Esophagus squamous epithelium (tissue), 5 donors: ENCODE measurements around the gene MYBPC1. TPM values are rescaled to one million over a fixed set of nuclear protein-coding genes. Genes with fewer than 3 reads are reported as not detected.

Source experiments
- DNase-seq: peaks from one replicate; lab custom pipeline; 2025; lab: John Stamatoyannopoulos, UW
- H3K27ac ChIP-seq, 4 donors: fragments of 200-600 bp; sonication (generic); one replicate each; pipeline ENCODE4 v1.5.1; 2016 to 2019; ENCODE audit warnings: mild to moderate bottlenecking in 1 of 4
- H3K27me3 ChIP-seq, 4 donors: fragments of 200-600 bp; sonication (generic); 1 replicate in 3 of 4; 2 replicates in 1 of 4; pipeline versions ENCODE4 v1.5.1 to v1.6.0; 2017 to 2021; ENCODE audit warnings: antibody characterized with exemption in 1 of 4
- H3K36me3 ChIP-seq, 3 donors: fragments of 200-600 bp; sonication (generic); one replicate each; pipeline ENCODE4 v1.5.1; 2016 to 2019
- H3K4me1 ChIP-seq, 3 donors: fragments of 200-600 bp; sonication (generic); one replicate each; pipeline ENCODE4 v1.5.1; 2017 to 2019
- H3K4me3 ChIP-seq, 4 donors: fragments of 200-600 bp; sonication (generic); 1 replicate in 3 of 4; 2 replicates in 1 of 4; pipeline ENCODE4 v1.5.1; 2016 to 2019; ENCODE audit warnings: mild to moderate bottlenecking in 2 of 4, moderate library complexity in 1 of 4
- H3K9me3 ChIP-seq, 3 donors: fragments of 200-600 bp; sonication (generic); one replicate each; pipeline ENCODE4 v1.5.1; 2016 to 2019
- CTCF ChIP-seq, 6 experiments: fragments of 450-650 bp in 4 of 6; fragments of 200-600 bp in 2 of 6; sonication (generic) in 2 of 6; IDR thresholded peaks; one replicate each; pipeline ENCODE4 v1.5.1; 2016 to 2019; ENCODE audit warnings: antibody characterized with exemption in 6 of 6, mild to moderate bottlenecking in 4 of 6, moderate library complexity in 4 of 6
- POLR2A ChIP-seq, 4 donors: fragments of 450-650 bp; IDR thresholded peaks; one replicate each; pipeline ENCODE4 v1.6.1; 2017; ENCODE audit warnings: antibody characterized with exemption in 4 of 4, mild to moderate bottlenecking in 4 of 4, moderate library complexity in 3 of 4
- WGBS, 2 donors: methylation state at CpG; one replicate each; pipeline ENCODE4 v1.1.5; 2018; 5-methylcytosine and 5-hydroxymethylcytosine counted together
- intact Hi-C: fragments of 100-400 bp; cut with DNase I; formaldehyde crosslinking; loops from one replicate; pipeline ENCODE4 v1.15.0; 2022
- total RNA-seq, 4 donors: library from RNA; depleted of rRNA; stranded (reverse); fragments of >200 nt; gene quantifications; one replicate each; pipeline ENCODE4 v1.1.0, GENCODE V29; 2016
- donor health status: DM: yes; HTN: yes; CAD: no.

Gene MYBPC1
- total RNA-seq, 4 donors from 2014 or later = not detected

GRCh38 chr12:101663298-101663697, 68.5 kb downstream of the MYBPC1 start:
- Histone ChIP-seq H3K4me3 (no peak overlapping the region), H3K27me3 (peaks cover 0 to 8% (median 0%) of the 10 kb centered on the region in 4 donors), H3K36me3 (no peaks in the 10 kb centered on the region), H3K27ac (no peak overlapping the region), H3K9me3 (no peaks in the 10 kb centered on the region), H3K4me1 (no peaks in the 10 kb centered on the region)
- TF ChIP-seq POLR2A (IDR thresholded peaks at IDR 0.05) (no peak), CTCF (IDR thresholded peaks at IDR 0.05) (no peak)
- intact Hi-C loops = no loop called here
- WGBS, 2 donors = 79 to 82% methylated on average over 6 of the region's 6 CpGs
- no peak for DNase-seq

GRCh38 chr12:101664992-101665391, 70.2 kb downstream of the MYBPC1 start:
- no peak overlapping the region for H3K27ac ChIP-seq
- TF ChIP-seq POLR2A (IDR thresholded peaks at IDR 0.05) (no peak), CTCF (IDR thresholded peaks at IDR 0.05) (no peak)
- DNase-seq = no peak
- H3K9me3 ChIP-seq = no peaks in the 10 kb centered on the region
- no peak overlapping the region for H3K4me3 ChIP-seq
- H3K36me3 ChIP-seq = no peaks in the 10 kb centered on the region
- peaks cover 0 to 8% (median 0%) of the 10 kb centered on the region in 4 donors for H3K27me3 ChIP-seq
- WGBS, 2 donors = 77 to 82% methylated on average over 7 of the region's 7 CpGs
- intact Hi-C loops = no loop called here
- no peaks in the 10 kb centered on the region for H3K4me1 ChIP-seq

DNA sequence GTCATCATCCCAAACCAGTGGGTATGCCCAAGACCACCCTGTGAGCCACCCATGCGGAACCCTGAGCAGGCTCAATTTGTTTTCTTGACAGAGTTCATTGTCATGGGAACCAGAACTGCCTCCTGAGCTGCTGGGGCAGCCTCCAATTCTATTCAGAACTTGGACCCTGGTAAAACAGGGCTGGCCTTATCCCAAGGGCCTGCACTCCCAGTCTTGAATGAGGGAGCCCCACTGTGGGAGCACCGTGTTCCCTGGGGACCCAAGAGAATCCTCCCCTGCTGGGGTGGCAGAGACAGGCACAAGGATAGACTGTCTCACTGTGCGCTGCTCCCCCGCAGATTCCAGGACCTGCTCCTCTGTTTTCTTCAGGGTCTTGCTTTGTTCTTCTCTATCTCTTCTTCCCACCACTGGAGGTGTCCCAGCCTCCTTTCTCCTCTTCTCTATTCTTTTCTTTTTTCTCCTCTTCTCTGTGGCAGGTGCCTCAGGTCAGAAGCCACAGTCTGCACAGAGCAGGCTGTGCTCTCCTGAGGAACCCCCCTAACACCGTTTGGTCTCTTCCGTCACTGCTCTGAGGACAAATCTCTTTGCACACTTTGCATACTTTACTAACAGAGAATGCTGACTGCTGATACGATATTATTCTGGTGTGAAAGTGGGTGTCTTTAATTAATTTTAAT, 71.4 kb downstream of the MYBPC1 start:
- H3K36me3 ChIP-seq = no peaks in the 10 kb centered on the region
- intact Hi-C loops = no loop called here
- TF ChIP-seq POLR2A (IDR thresholded peaks at IDR 0.05) (no peak), CTCF (IDR thresholded peaks at IDR 0.05) (no peak)
- DNase-seq = no peak
- H3K4me1 ChIP-seq = no peaks in the 10 kb centered on the region
- WGBS, 2 donors = 69 to 80% methylated on average over 6 of the region's 7 CpGs
- H3K9me3 ChIP-seq = no peaks in the 10 kb centered on the region
- H3K27ac ChIP-seq = no peak overlapping the region
- H3K27me3 ChIP-seq = peaks cover 0 to 8% (median 0%) of the 10 kb centered on the region in 4 donors
- H3K4me3 ChIP-seq = no peak overlapping the region

DNA sequence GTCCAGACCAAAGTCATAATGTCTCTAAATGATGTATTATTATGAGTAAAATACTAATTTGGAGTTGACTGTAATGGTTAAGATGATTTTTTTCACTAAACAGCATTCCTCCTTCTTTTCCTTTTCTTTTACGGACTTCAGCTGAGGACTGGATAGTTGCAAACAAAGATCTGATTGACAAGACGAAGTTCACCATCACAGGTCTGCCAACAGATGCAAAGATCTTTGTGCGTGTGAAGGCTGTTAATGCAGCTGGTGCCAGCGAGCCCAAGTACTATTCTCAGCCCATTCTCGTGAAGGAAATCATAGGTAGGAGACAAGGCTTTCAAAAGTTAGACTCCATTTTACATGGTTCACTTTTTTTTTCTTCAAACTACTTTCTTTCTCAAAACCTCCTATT, 72.8 kb downstream of the MYBPC1 start:
- intact Hi-C loops = no loop called here
- no peak for DNase-seq
- H3K27ac ChIP-seq = no peak overlapping the region
- H3K9me3 ChIP-seq = no peaks in the 10 kb centered on the region
- H3K27me3 ChIP-seq = peaks cover 0 to 8% (median 0%) of the 10 kb centered on the region in 4 donors
- no peak overlapping the region for H3K4me3 ChIP-seq
- TF ChIP-seq POLR2A (IDR thresholded peaks at IDR 0.05) (no peak), CTCF (IDR thresholded peaks at IDR 0.05) (no peak)
- peaks cover 0 to 5% (median 0%) of the 10 kb centered on the region in 3 donors for H3K4me1 ChIP-seq
- WGBS, 2 donors = 79 to 85% methylated on average over 5 of the region's 5 CpGs
- no peaks in the 10 kb centered on the region for H3K36me3 ChIP-seq

DNA sequence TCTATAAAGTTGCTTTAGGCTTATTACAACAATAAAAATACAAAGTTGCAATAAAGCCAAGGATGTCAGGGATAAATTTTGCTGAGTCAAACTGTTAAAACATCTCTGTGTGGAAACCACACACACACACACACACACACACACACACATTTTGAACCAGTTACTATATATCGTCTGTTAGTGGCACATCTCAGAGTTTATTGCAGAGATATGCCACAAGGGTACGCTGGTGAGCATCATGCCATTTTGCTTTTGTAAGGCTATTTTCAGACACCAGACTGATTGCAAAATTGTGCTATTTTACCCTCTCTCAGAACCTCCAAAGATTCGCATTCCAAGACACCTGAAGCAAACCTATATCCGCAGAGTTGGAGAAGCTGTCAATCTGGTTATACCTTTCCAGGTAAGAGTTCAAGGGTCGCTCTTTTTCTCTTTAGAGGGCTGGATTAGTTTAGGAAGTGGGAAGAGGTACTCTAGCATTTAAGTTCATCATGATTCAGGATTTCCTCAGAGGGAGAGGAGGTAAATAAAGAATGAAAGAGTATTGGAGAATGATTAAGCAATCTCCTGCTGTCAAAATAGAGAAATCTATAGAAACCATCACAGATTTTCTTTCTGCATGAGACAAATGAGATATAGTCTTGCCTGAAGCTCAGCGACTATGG, 75.4 kb downstream of the MYBPC1 start:
- H3K4me1 ChIP-seq = peaks cover 0 to 5% (median 0%) of the 10 kb centered on the region in 3 donors
- H3K9me3 ChIP-seq = no peaks in the 10 kb centered on the region
- H3K36me3 ChIP-seq = no peaks in the 10 kb centered on the region
- no peak for TF ChIP-seq POLR2A (IDR thresholded peaks at IDR 0.05)
- peak in 5 of 6 experiments; percentile 6 to 60 (median 41) for TF ChIP-seq CTCF (IDR thresholded peaks at IDR 0.05)
- H3K4me3 ChIP-seq = no peak overlapping the region
- intact Hi-C loops = no loop called here
- DNase-seq = no peak
- H3K27ac ChIP-seq = no peak overlapping the region
- 53 to 59% methylated on average over 6 of the region's 6 CpGs for WGBS, 2 donors
- H3K27me3 ChIP-seq = peaks cover 0 to 8% (median 0%) of the 10 kb centered on the region in 4 donors
